NCI-H2081 (cell line): ENCODE results near the gene GLB1L2.
"Not testable (repeated sequence)": the region's sequence is repeated elsewhere in the genome, so short reads cannot be mapped to it uniquely, and the experiment has no call there.

ENCODE experiments used
- DNase-seq, 2 experiments: peaks; one replicate each; lab custom pipeline; 2025; lab: John Stamatoyannopoulos, UW

The GLB1L2 gene, protein sequence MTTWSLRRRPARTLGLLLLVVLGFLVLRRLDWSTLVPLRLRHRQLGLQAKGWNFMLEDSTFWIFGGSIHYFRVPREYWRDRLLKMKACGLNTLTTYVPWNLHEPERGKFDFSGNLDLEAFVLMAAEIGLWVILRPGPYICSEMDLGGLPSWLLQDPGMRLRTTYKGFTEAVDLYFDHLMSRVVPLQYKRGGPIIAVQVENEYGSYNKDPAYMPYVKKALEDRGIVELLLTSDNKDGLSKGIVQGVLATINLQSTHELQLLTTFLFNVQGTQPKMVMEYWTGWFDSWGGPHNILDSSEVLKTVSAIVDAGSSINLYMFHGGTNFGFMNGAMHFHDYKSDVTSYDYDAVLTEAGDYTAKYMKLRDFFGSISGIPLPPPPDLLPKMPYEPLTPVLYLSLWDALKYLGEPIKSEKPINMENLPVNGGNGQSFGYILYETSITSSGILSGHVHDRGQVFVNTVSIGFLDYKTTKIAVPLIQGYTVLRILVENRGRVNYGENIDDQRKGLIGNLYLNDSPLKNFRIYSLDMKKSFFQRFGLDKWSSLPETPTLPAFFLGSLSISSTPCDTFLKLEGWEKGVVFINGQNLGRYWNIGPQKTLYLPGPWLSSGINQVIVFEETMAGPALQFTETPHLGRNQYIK

DNA sequence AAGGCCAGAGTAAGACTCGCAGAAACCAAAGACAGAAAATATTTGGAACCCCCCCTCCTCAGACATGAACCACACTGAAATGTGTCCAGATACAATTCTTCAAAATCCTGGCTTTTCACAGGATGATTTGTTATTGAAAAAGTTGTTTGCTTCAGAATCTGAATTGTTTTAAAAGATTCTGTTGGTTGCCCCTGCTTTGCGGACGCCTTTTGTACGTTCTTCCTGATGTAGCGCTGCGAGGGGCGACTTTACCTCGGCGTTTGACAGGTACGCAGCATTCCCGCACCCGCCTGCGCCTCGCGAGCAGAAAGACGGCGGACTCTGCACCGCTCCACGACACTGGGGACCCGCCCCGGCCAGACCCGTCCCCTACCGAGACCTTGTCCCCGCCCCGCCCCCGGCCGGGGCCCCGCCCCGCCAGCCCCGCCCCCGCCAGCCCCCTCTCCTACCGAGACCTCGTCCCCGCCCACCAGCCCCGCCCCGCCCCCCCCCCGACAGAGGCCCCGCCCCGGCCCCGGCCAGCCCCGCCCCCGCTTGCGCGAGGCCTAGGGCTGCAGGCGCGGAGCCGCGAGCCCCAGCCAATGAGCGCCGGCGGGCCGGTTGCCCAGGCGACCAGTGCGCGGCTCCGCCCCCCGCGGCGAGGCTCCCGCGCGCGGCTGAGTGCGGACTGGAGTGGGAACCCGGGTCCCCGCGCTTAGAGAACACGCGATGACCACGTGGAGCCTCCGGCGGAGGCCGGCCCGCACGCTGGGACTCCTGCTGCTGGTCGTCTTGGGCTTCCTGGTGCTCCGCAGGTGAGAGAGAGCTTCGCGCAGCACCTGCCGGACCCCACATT is at the start of gene GLB1L2:
Gene GLB1L2 (plus strand): TSS at position 635 of the 835 bp plus-strand sequence. CDS start 74 bp downstream, at position 709.
- peak; percentile 78 for DNase-seq

DNA sequence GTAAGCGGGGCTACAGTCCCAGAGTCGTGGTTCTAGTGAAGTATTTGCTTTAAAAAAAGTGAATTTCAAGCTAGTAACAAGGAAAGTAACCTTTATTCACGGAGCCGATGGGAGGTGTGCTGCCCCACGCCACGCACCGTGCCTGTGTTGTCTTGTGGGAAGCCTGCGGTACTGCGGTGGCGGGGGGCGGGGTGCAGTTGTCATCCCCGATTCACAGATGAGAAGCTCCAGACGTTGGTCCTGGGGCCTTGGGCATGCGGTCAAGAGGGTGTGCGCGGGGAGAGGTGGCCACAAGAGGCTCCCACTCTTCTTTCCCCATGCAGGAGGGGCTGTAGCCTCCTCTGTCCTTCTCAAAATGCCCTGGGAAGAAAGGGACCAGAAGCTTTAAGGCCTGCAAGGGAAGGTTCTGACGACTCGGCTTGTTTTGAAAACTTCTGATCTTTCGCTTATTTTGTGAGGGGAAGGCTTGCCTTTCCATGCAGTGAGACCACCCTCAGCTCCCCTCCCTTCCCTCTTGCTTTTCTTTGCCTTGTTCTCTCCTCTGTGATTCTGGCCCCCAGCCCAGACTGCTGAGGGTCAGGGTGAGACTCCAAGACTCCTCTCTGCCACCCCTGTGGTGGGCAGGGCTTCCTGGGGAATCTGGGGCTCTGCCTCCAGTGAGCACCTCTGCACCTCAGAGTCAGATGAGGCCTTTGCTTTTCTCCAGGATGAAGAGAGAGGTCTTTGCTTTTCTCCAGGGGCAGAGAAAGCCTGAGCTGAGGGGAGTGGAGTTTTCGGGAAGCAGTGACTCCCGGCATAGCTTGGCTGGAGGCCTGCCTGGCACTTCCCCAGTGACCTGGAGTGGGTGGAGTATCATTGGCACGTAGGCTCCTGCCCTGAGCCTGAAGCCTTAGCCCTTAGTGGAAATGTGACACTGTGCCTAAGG is 49.4 kb upstream of the GLB1L2 start:
- no peak for DNase-seq

DNA sequence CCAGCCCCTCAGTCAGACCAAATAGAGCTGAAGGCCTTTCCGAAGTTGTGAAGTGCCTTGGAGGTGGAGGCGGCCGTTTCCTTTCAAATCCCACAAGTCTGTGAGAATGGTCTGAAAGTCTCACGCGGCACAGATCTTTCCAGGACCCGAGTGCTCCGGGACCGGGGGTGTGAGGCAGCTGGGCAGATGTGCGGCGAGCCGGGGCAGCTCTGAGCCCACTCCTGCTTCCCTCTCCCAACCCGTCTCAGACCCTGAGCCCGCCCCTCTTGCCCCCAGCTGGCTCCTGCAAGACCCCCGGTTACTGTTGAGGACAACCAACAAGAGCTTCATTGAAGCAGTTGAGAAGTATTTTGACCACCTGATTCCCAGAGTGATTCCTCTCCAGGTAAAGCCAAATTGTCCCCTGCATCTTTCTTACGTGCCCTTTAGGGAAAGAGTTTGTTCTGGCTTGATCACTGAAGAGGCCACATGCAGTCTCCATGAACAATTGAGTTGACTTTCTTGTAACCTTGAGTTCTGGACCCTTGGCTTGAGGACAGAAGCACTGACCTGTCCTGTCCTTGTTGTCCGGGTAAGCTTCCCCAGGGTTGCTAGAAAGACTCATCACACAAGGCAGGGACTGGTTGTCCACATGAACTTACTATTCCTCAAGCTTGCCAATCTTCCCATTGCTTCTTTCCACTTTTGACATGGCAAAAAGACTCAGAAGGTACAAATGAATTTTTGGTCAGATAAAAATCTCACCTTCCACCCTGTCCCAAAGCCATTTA is 48.1 kb upstream of the GLB1L2 start:
- DNase-seq = no peak

DNA sequence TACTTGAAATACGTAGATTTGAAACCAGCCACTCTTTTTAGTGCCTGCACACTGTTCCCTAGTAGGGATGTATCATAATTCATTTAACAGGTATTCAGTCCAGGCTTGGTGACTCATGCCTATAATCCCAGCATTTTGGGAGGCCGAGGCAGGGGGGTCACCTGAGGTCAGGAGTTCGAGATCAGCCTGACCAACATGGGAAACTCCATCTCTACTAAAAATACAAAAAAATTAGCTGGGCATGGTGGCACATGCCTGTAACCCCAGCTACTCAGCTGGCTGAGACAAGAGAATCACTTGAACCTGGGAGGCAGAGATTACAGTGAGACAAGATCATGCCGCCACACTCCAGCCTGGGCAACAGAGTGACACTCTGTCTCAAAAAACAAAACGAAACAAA is 47.4 kb upstream of the GLB1L2 start:
- DNase-seq = not testable (repeated sequence)

DNA sequence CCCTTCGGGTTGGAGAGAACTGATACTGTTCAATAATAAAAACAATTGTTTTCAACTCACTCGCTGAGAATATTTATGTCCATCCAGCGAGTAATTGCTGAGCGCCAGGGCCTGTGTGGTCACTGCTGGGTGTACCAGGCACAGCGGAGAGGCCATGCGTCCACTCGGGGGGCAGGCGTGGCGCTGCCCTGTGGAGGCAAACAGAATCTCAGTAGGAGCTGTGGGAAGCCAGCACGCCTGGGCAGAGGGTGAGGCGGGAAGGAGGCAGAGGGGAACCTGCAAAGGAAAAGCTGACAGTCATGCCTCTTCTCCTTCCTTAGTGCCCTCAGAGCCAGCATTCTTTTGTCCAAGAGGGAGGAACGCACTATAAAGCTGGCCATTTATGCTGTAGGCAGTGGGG is 44.2 kb upstream of the GLB1L2 start:
- DNase-seq = no peak

DNA sequence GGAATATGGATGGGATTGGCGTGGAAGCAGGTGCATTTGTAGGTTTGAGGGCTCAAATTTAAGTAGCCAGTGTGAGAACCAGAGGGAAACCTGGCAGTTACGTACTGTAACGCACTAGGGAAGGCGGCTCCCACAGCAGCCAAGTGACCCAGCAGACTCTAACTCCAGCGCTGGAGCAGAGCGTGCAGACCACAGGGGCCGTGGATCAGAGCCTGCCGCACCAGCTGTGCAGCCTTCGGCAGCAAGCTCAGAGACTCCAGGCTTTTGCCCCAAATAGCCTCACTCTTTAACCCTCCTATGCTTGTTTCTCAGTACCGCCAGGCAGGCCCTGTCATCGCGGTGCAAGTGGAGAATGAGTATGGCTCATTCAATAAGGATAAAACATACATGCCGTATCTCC is 43.3 kb upstream of the GLB1L2 start:
- no peak for DNase-seq

DNA sequence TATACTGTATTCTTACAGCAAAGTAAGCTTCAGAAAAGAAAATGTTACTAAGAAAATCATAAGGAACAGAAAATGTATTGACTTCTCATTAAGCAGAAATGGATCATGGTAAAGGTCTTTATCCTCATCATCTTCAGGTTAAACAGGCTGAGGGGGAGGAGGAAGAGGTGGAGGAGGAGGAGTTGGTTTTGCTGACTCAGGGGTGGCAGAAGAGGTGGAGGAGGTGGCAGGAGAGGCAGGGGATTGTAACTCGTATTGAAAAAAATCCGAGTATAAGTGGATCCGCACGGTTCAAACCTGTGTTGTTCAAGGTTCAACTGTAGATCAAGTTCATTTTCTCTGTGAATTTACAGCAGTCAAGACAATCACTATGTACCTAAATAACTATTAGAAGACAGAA is 42.6 kb upstream of the GLB1L2 start:
- DNase-seq = no peak

DNA sequence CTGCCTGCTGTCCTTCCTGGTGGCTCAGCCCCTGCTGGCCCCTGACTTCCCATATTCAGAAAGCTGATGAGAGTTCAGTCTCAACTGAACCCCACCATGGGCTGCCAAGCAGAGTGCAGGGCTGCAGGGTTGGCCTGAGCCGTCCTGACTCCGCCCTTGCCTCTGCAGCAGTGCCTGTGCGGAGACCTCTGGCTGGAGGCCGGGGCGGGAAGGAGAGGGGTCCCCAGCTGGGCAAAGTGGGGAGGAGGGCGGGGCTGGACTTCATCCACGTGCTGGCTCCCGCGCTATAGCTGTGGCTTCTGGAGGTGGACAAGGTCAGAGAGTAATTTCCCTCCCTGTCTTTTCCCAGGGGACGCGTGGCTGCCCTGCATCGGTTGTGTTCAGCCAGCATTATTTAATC is 42.0 kb upstream of the GLB1L2 start:
- no peak for DNase-seq

DNA sequence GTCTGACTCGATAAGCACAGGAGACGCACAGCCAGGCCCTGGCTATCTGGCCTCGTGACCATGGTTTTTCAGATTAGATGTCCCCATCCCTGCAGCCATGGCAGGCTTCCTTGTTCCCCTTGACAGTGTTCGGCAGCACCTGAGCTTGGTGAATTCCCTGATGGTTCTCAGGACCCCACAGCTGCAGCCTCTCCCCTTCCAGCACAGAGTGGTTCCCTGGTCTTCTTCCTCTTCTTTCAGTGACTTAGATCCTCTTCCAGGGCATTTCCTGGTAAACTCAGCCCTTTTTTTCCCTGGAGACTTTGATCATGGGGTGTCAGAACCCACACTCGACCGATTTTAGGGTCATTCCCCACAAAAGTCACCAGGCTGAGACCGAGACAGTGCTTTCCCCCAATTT is 41.1 kb upstream of the GLB1L2 start:
- DNase-seq = no peak

DNA sequence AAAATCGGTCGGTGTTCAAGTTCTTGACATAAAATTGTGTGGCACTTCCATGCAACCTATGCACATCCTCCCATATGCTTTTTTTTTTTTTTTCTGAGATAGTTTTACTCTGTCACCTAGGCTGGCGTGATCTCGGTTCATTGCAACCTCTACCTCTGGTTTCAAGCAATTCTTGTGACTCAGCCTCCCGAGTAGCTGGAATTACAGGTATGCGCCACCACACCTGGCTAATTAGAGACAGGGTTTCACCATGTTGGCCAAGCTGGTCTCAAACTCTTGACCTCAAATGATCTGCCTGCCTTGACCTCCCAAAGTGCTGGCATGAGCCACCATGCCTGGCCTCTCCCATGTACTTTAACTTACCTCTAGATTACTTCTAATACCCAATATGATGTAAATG is 40.6 kb upstream of the GLB1L2 start:
- DNase-seq = no peak

DNA sequence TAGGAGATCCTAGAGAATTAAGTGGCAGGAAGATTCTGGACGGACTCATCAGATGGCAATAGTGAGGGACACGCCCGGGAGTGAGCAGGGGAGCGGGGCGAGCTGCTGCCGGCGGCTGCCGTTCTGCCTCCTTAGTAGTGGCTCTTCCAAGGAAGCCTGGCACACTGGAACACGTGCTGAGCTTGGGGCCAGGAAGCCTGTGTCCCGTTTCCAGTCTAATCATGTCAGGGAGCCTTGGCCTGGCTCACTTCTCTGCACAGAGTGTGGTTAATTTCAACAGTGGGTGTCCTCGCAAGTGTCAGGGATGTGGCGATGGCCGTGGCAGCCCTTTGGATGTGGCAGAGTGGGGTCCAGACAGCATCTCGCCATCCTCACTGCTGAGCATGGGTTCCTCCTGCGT is 39.1 kb upstream of the GLB1L2 start:
- DNase-seq = no peak

DNA sequence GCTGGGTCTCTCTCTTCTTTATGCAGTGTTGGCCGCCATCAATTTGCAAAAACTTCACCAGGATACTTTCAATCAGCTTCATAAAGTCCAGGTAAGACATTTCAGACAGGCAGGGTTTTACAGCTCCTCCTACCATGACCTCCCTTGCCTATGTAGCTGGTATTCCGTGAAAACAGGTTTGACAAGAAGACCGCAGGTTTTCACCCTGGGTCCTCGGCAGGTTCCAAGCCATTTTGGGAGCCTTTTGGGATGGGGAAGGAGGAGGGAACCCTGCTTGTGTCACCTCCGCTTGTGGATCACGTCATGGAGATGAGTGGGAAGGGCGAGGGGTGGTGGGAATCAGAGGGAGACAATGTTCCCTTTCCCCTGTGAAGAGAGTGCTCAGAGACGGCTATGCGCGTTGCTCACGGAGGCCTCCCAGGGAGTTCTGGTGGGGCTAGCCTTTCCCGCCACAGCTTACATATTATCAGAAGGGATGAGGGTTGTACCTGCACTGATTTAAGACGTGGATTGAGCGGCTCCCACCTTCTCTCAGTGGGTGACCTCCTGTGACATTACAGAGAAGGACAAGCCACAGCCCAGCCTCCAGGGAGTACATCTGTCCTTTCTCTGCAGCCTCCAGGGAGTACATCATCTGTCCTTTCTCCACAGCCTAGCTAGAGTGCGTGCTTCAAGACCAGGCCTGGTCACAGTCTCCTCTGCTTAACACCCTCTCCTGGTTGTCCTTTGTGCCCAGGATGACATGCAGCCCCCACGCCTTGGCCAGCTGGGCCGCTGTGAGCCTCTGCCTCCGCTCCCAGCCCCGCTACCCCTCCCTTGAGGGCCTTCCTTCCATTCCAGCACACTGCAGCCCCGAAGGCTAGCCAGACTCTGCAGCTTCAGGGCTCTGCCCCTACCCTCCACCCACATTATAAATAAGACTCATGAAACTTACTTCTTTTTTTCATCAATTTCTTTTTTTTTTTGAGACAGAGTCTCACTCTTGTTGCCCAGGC is 38.4 kb upstream of the GLB1L2 start:
- DNase-seq = no peak

DNA sequence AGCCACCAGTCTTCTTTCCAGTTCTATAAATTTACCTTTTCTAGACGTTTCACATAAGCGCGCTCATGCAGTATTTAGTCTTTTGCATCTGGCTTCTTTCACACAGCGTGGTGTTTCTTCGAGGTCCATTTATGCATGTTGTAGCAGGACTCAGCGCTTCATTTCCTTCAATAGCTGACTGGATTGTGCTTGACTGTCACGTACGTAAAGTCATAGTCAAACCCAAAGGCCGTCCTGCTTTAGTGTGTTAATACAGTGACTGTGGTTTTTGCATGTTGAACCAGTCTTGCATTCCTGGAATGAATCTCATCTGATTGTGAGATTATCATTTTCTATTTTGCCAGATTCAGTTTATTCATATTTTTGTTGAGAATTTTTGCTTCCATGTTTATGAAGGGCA is 37.1 kb upstream of the GLB1L2 start:
- DNase-seq = no peak

DNA sequence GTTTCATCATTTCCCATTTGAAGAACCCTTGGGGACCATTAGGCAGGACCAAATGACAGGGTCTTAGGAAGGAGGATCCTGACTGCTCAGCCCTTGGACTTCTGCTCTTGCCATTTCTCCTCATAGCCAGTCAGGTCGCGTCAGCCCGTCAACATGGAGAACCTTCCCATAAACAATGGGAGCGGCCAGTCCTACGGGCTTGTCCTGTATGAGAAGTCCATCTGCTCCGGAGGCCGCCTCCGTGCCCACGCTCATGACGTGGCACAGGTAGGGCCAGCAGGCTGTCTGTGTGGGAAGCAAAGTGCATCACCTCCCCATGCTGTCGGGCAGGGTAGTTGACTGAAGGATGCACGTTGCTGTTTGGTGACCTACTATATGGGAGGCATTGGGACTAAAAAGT is 19.6 kb upstream of the GLB1L2 start:
- DNase-seq = no peak

DNA sequence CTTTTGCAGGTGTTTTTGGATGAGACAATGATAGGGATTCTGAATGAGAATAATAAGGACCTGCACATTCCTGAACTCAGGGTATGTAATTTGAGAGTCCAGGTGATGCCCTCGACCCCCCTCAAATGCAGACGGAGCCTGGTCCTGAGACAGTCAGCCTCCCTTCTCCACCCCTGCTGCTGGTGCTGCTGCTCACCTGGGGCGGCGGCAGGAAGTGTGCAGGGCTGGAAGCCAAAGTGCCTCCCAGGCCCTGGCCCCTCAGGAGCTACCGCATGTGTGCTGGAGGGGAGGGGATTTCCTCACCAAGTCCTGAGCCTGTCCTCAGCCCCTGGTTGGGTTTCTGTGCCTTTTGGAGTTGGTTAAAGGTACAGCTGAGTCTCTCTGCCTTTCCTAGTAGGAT is 19.0 kb upstream of the GLB1L2 start:
- DNase-seq = no peak

DNA sequence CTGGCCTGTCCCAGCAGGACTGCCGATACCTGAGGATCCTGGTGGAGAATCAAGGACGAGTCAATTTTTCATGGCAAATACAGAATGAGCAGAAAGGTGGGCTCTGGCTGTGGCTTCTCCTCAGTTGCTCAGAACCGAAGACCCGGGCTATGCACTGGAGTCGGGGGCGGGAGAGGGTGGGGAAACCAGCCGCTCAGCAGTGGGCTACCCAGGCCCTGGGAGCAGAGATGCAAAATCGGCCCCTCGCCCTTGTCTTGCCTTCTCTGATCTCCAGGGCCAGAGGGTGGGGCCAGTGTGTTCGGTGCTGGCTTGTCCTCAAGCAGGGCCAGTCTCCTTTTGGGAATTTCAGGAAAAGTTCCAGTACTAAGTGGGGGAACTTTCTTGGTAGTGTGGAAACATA is 18.4 kb upstream of the GLB1L2 start:
- no peak for DNase-seq

DNA sequence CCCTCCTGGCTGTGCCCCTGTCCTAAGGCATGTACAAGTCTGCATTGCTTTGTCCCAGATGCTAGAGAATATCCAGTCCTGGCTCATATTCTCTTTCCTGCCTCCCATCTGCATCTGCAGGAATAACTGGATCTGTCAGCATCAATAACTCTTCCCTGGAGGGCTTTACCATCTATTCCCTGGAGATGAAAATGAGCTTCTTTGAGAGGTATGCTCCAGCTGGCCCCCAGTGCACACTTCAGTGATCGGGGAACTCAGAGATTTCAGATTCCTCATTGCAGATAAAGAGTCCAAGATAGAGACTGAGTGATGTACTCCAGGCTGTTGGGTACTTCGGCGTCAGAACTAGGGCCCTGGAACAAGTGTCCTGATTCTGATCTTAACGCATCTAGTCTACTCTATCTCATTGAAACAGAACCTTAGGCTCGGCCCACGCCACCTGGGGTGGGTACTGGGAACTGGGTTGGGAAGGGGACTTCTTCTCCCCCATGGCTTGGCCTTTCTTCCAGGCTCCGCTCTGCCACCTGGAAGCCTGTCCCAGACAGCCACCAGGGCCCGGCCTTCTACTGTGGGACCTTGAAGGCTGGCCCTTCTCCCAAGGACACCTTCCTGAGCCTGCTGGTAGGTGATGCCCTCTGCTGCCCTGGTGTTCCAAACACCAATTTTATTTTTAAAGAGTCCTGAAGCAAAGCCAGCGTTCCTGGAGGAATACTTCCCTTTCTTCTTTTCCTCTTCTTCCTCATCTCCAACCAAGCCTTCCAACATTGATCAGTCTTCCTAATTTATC is 17.8 kb upstream of the GLB1L2 start:
- DNase-seq = no peak

DNA sequence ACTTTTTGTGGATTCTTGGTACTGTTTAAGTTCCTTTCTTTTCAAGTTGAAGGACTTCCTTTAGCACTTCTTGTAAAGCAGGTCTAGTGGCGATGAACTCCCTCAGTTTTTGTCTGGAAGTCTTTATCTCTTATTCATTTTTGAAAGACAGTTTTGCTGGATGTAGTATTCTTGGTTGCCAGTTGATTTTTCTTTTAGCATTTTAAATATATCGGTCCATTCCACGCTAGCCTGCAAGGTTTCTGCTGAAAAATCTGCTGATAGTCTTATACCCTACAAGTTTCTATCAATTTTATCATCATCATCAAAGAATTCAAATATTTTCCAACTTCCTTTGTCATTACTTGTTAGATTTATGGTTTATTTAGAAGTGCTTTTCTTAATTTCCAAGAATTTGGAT is 14.7 kb upstream of the GLB1L2 start:
- no peak for DNase-seq

DNA sequence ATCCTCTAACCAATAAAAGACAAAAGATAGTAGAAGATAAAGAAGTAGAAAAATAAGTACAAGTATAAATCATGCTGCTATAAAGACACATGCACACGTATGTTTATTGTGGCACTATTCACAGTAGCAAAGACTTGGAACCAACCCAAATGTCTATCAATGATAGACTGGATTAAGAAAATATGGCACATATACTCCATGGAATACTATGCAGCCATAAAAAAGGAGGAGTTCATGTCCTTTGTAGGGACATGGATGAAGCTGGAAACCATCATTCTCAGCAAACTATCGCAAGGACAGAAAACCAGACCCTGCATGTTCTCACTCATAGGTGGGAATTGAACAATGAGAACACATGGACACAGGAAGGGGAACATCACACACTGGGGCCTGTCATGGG is 10.4 kb upstream of the GLB1L2 start:
- not testable (repeated sequence) for DNase-seq
